ENCODE measurements around the gene WNK4.

- TF ChIP-seq CTCF (IDR thresholded peaks at IDR 0.05; ENCODE audit: low read depth, low read length) (no peak), POLR2A (IDR thresholded peaks at IDR 0.05; ENCODE audit: extremely low read depth, insufficient read length) (no peak)
These were observed 34.4 kb downstream of the WNK4 start for GRCh38 chr17:42814633-42815399.
